Neural progenitor cell (in vitro differentiated cells): ENCODE data around the gene CCDC60. TPM values are rescaled to one million over a fixed set of nuclear protein-coding genes. Genes with fewer than 3 reads are reported as not detected.

Experiments
- DNase-seq: peaks from one replicate; pipeline ENCODE4 v3.0.0-alpha.2; 2016; ENCODE audit warnings: low spot score
- H2AFZ ChIP-seq: fragments of 200-600 bp; sonication (generic); replicated peaks from 2 replicates; pipeline ENCODE4 v1.6.1; 2016; ENCODE audit warnings: antibody characterized with exemption
- H3F3A ChIP-seq: fragments of 200-600 bp; sonication (generic); 2 replicates; pipeline ENCODE4 v1.6.1; 2016; ENCODE audit warnings: antibody characterized with exemption, low read depth
- H3K27ac ChIP-seq: fragments of 200-600 bp; sonication (generic); 2 replicates; pipeline ENCODE4 v1.5.1; 2016; ENCODE audit warnings: mild to moderate bottlenecking
- H3K27me3 ChIP-seq: fragments of 200-600 bp; sonication (generic); 2 replicates; pipeline ENCODE4 v1.6.1; 2016; ENCODE audit warnings: mild to moderate bottlenecking, moderate library complexity
- H3K36me3 ChIP-seq: fragments of 200-600 bp; sonication (generic); 2 replicates; pipeline ENCODE4 v1.5.1; 2016
- H3K4me1 ChIP-seq: fragments of 200-600 bp; sonication (generic); 2 replicates; pipeline ENCODE4 v1.6.1; 2016; ENCODE audit warnings: mixed run types
- H3K4me2 ChIP-seq: fragments of 200-600 bp; sonication (generic); 2 replicates; pipeline ENCODE4 v1.6.1; 2016
- H3K4me3 ChIP-seq: fragments of 200-600 bp; sonication (generic); 2 replicates; pipeline ENCODE4 v1.5.1; 2016
- H3K79me2 ChIP-seq: fragments of 200-600 bp; sonication (generic); 2 replicates; pipeline ENCODE4 v1.6.1; 2016; ENCODE audit warnings: low read depth
- H3K9ac ChIP-seq: fragments of 200-600 bp; sonication (generic); 2 replicates; pipeline ENCODE4 v1.6.1; 2016
- H3K9me3 ChIP-seq: fragments of 200-600 bp; sonication (generic); 2 replicates; pipeline ENCODE4 v1.5.1; 2016; ENCODE audit warnings: low read depth
- H4K20me1 ChIP-seq: fragments of 200-600 bp; sonication (generic); 2 replicates; pipeline ENCODE4 v1.6.1; 2016; ENCODE audit warnings: low read depth
- H3K27ac Mint-ChIP-seq: 3 replicates; pipeline ENCODE4 v1.8.0; 2021; ENCODE audit warnings: mixed read lengths
- H3K27me3 Mint-ChIP-seq: 2 replicates; pipeline ENCODE4 v1.8.0; 2022; ENCODE audit warnings: low read depth, mild to moderate bottlenecking, inconsistent platforms, moderate library complexity, mixed read lengths; ENCODE audit not compliant: insufficient read depth
- H3K36me3 Mint-ChIP-seq: 3 replicates; pipeline ENCODE4 v1.8.0; 2021; ENCODE audit warnings: mixed read lengths
- H3K4me1 Mint-ChIP-seq: 3 replicates; pipeline ENCODE4 v1.8.0; 2021; ENCODE audit warnings: mixed read lengths
- H3K4me3 Mint-ChIP-seq: 3 replicates; pipeline ENCODE4 v1.8.0; 2021; ENCODE audit warnings: mild to moderate bottlenecking, moderate library complexity, mixed read lengths
- H3K9me3 Mint-ChIP-seq: 3 replicates; pipeline ENCODE4 v1.8.0; 2020; ENCODE audit warnings: mixed read lengths
- CTCF ChIP-seq: fragments of 200-600 bp; sonication (generic); IDR thresholded peaks from 2 replicates; pipeline ENCODE4 v1.5.1; 2017; ENCODE audit warnings: antibody characterized with exemption, mild to moderate bottlenecking
- EZH2 ChIP-seq: fragments of 200-600 bp; sonication (generic); IDR thresholded peaks from 2 replicates; pipeline ENCODE4 v1.6.1; 2017; ENCODE audit warnings: antibody characterized with exemption, mild to moderate bottlenecking, moderate library complexity
- EZH2phosphoT487 ChIP-seq: fragments of 200-600 bp; sonication (generic); IDR thresholded peaks from 2 replicates; pipeline ENCODE4 v1.6.1; 2017; ENCODE audit warnings: antibody characterized with exemption
- total RNA-seq: library from RNA; depleted of rRNA; stranded (reverse); fragments of >200 nt; gene quantifications from 2 replicates; pipeline ENCODE4 v1.2.3, GENCODE V29; 2015; ENCODE audit warnings: low replicate concordance

CCDC60 gene
- total RNA-seq, 1 donor from 2014 or later, result 4.6 TPM

- Mint-ChIP-seq H3K4me3 (no peak overlapping the region), H3K27ac (no peak overlapping the region), H3K36me3 (no peaks in the 10 kb centered on the region), H3K27me3 (peaks cover 6% of the 10 kb centered on the region), H3K4me1 (peaks cover 3% of the 10 kb centered on the region), H3K9me3 (no peaks in the 10 kb centered on the region)
- H3K4me2 ChIP-seq, result no peak overlapping the region
- H3K4me1 ChIP-seq, result peaks cover 4% of the 10 kb centered on the region
- TF ChIP-seq EZH2 (no peak), EZH2phosphoT487 (no peak), CTCF (no peak)
- no peaks in the 10 kb centered on the region for H3K27me3 ChIP-seq
- H3K9ac ChIP-seq, result no peak overlapping the region
- H3K36me3 ChIP-seq, result no peaks in the 10 kb centered on the region
- H4K20me1 ChIP-seq, result no peaks in the 10 kb centered on the region
- DNase-seq, result no peak
- no peak overlapping the region for H3K27ac ChIP-seq
- H3F3A ChIP-seq, result no peaks in the 10 kb centered on the region
- H3K79me2 ChIP-seq, result no peaks in the 10 kb centered on the region
- no peak overlapping the region for H3K4me3 ChIP-seq
- H2AFZ ChIP-seq, result no peak overlapping the region
- H3K9me3 ChIP-seq, result no peaks in the 10 kb centered on the region
These were observed 116.2 kb downstream of the CCDC60 start for GRCh38 chr12:119450771-119451170.

GRCh38 chr12:119456824-119457223 is 122.3 kb downstream of the CCDC60 start:
- Mint-ChIP-seq H3K4me3 (no peak overlapping the region), H3K27me3 (no peaks in the 10 kb centered on the region), H3K9me3 (no peaks in the 10 kb centered on the region), H3K27ac (no peak overlapping the region), H3K36me3 (no peaks in the 10 kb centered on the region), H3K4me1 (peaks cover 2% of the 10 kb centered on the region)
- no peak for DNase-seq
- Histone ChIP-seq H3K4me3 (no peak overlapping the region), H3K4me2 (no peak overlapping the region), H3F3A (no peaks in the 10 kb centered on the region), H2AFZ (no peak overlapping the region), H3K9me3 (no peaks in the 10 kb centered on the region), H3K9ac (no peak overlapping the region), H4K20me1 (no peaks in the 10 kb centered on the region), H3K36me3 (no peaks in the 10 kb centered on the region), H3K27ac (no peak overlapping the region), H3K79me2 (no peaks in the 10 kb centered on the region), H3K27me3 (no peaks in the 10 kb centered on the region), H3K4me1 (no peaks in the 10 kb centered on the region)
- TF ChIP-seq EZH2phosphoT487, result no peak
- no peak for TF ChIP-seq EZH2
- no peak for TF ChIP-seq CTCF

GRCh38 chr12:119457271-119457670 is 122.7 kb downstream of the CCDC60 start:
- Histone ChIP-seq H3K4me3 (no peak overlapping the region), H3K4me2 (no peak overlapping the region), H3K4me1 (no peaks in the 10 kb centered on the region), H3F3A (no peaks in the 10 kb centered on the region), H3K36me3 (no peaks in the 10 kb centered on the region), H3K9ac (no peak overlapping the region), H3K9me3 (no peaks in the 10 kb centered on the region), H2AFZ (no peak overlapping the region), H3K27ac (no peak overlapping the region), H4K20me1 (no peaks in the 10 kb centered on the region), H3K27me3 (no peaks in the 10 kb centered on the region), H3K79me2 (no peaks in the 10 kb centered on the region)
- Mint-ChIP-seq H3K4me3 (no peak overlapping the region), H3K27me3 (no peaks in the 10 kb centered on the region), H3K4me1 (peaks cover 5% of the 10 kb centered on the region), H3K36me3 (no peaks in the 10 kb centered on the region), H3K27ac (no peak overlapping the region), H3K9me3 (no peaks in the 10 kb centered on the region)
- TF ChIP-seq EZH2 (no peak), EZH2phosphoT487 (no peak), CTCF (no peak)
- no peak for DNase-seq
